Stomach (tissue), 4 donors: ENCODE data around the gene VAMP8.

Experiments used
- CTCF ChIP-seq, 7 experiments: fragments of 450-650 bp in 4 of 7; fragments of 200-600 bp in 3 of 7; sonication (generic) in 3 of 7; IDR thresholded peaks; one replicate each; pipeline ENCODE4 v1.5.1; 2016 to 2019; ENCODE audit warnings: antibody characterized with exemption in 7 of 7, control low read depth in 2 of 7, mild to moderate bottlenecking in 1 of 7
- POLR2A ChIP-seq, 4 donors: fragments of 450-650 bp; IDR thresholded peaks; one replicate each; pipeline ENCODE4 v1.6.1; 2016; ENCODE audit warnings: antibody characterized with exemption in 4 of 4, control low read depth in 2 of 4, mild to moderate bottlenecking in 1 of 4, moderate library complexity in 1 of 4
- POLR2AphosphoS5 ChIP-seq, 3 donors: sonication (generic); formaldehyde crosslinking; IDR thresholded peaks; one replicate each; pipeline ENCODE4 v1.6.1; 2016; ENCODE audit warnings: antibody characterized with exemption in 3 of 3

GRCh38 chr2:85604568-85605339, 27.4 kb downstream of the VAMP8 start:
- TF ChIP-seq POLR2AphosphoS5 (IDR thresholded peaks at IDR 0.05) = peak in 1 of 3 donors; percentile 5
- TF ChIP-seq CTCF (IDR thresholded peaks at IDR 0.05) = no peak
- no peak for TF ChIP-seq POLR2A (IDR thresholded peaks at IDR 0.05)
